HCT116 (cell line): Measurements from ENCODE around the gene GLIPR1. TPM values are rescaled to one million over a fixed set of nuclear protein-coding genes. Genes with fewer than 3 reads are reported as not detected.

ENCODE experiments used
- ATAC-seq: fragments of 200-7000 bp; cut with Tn5 transposase; 2 replicates; pipeline ENCODE4 v1.9.1; 2020; ENCODE audit warnings: mild to moderate bottlenecking, moderate library complexity
- BruUV-seq: library from RNA; stranded (reverse); fragments of 400-500 nt; replicated peaks from 2 replicates; lab custom pipeline; 2021; lab: Mats Ljungman, UMichigan
- CTCF ChIA-PET: fragments of 300-600 bp; sonication (Branson Sonifier 250); formaldehyde crosslinking; loops from one replicate; lab custom pipeline; 2021; ENCODE audit warnings: antibody characterized with exemption; lab: Charles Lee
- POLR2A ChIA-PET: fragments of 300-600, 350-600 bp; sonication (Branson Sonifier 250); formaldehyde crosslinking; loops from one replicate; lab custom pipeline; 2021; ENCODE audit warnings: antibody characterized with exemption; lab: Charles Lee
- RAD21 ChIA-PET, 2 experiments: fragments of 300-600 bp; sonication (Branson Sonifier 250); formaldehyde crosslinking; loops; one replicate each; lab custom pipeline; 2023; ENCODE audit warnings: low total read pairs in 2 of 2; ENCODE audit not compliant: uncharacterized antibody in 2 of 2, unreplicated experiment in 2 of 2, low non-redundant PET in 1 of 2; lab: Charles Lee
- DNase-seq: peaks from one replicate; pipeline ENCODE4 v3.0.0-alpha.2; 2010; ENCODE audit warnings: low read depth, low spot score
- H2AFZ ChIP-seq: fragments of 200-600 bp; shearing (Covaris generic), sonication (generic); 2 replicates; pipeline ENCODE4 v1.6.1; 2017; ENCODE audit warnings: low read depth, mixed run types, mixed read lengths, antibody characterized with exemption, low read length; ENCODE audit not compliant: poor library complexity, severe bottlenecking
- H3K27ac ChIP-seq: 2 replicates; pipeline ENCODE4 v1.5.1; 2012; ENCODE audit warnings: low read depth, low read length
- H3K27me3 ChIP-seq: fragments of 200-600 bp; sonication (generic); 2 replicates; pipeline ENCODE4 v1.6.1; 2016; ENCODE audit warnings: mixed run types, low read length, mixed read lengths; ENCODE audit not compliant: insufficient read depth
- H3K36me3 ChIP-seq, 2 experiments: fragments of 200-500 bp in 1 of 2; fragments of 200-600 bp in 1 of 2; sonication (Bioruptor generic) in 1 of 2; sonication (generic) in 1 of 2; 2 replicates each; pipeline versions ENCODE4 v1.5.1 to v1.6.1; 2014 to 2016; ENCODE audit warnings: low read length in 2 of 2, inconsistent platforms in 1 of 2, mixed read lengths in 1 of 2, mixed run types in 1 of 2; ENCODE audit not compliant: insufficient read depth in 2 of 2, control insufficient read depth in 1 of 2
- H3K4me1 ChIP-seq, 2 experiments: fragments of 200-600 bp in 1 of 2; sonication (generic) in 1 of 2; 2 replicates each; pipeline versions ENCODE4 v1.5.1 to v1.6.1; 2012 to 2017; ENCODE audit warnings: low read length in 2 of 2, inconsistent platforms in 1 of 2, mild to moderate bottlenecking in 1 of 2, mixed read lengths in 1 of 2, mixed run types in 1 of 2, moderate library complexity in 1 of 2; ENCODE audit not compliant: insufficient read depth in 2 of 2, control insufficient read depth in 1 of 2
- H3K4me2 ChIP-seq: fragments of 200-600 bp; sonication (generic); 2 replicates; pipeline ENCODE4 v1.6.1; 2017; ENCODE audit warnings: mixed run types, low read length, mixed read lengths
- H3K4me3 ChIP-seq, 2 experiments: fragments of 200-600 bp in 1 of 2; sonication (generic) in 1 of 2; replicated peaks in 1 of 2; 2 replicates each; pipeline ENCODE4 v1.5.1; 2011 to 2016; ENCODE audit warnings: low read length in 2 of 2, control low read depth in 1 of 2, low read depth in 1 of 2, mild to moderate bottlenecking in 1 of 2, mixed read lengths in 1 of 2, mixed run types in 1 of 2
- H3K79me2 ChIP-seq: fragments of 200-600 bp; sonication (generic); 2 replicates; pipeline ENCODE4 v1.6.1; 2017; ENCODE audit warnings: mild to moderate bottlenecking, mixed run types, low read length, moderate library complexity, mixed read lengths; ENCODE audit not compliant: insufficient read depth
- H3K9ac ChIP-seq: fragments of 200-600 bp; sonication (generic); 2 replicates; pipeline ENCODE4 v1.6.1; 2016; ENCODE audit warnings: low read length, mixed read lengths
- H3K9me2 ChIP-seq: fragments of 200-600 bp; sonication (generic), shearing (Covaris generic); 2 replicates; pipeline ENCODE4 v1.6.1; 2017; ENCODE audit warnings: mixed run types, mild to moderate bottlenecking, moderate library complexity; ENCODE audit not compliant: insufficient read depth
- H3K9me3 ChIP-seq, 2 experiments: fragments of 200-500 bp in 1 of 2; fragments of 200-600 bp in 1 of 2; sonication (Bioruptor generic) in 1 of 2; sonication (generic) in 1 of 2; 2 replicates each; pipeline ENCODE4 v1.6.1; 2014 to 2017; ENCODE audit warnings: low read length in 2 of 2, mixed read lengths in 2 of 2, inconsistent platforms in 1 of 2, low read depth in 1 of 2, mild to moderate bottlenecking in 1 of 2, mixed run types in 1 of 2, moderate library complexity in 1 of 2; ENCODE audit not compliant: control insufficient read depth in 1 of 2, insufficient read depth in 1 of 2
- H4K20me1 ChIP-seq: fragments of 200-600 bp; sonication (generic), shearing (Covaris generic); 2 replicates; pipeline ENCODE4 v1.6.1; 2017; ENCODE audit warnings: mixed run types, mild to moderate bottlenecking, moderate library complexity; ENCODE audit not compliant: insufficient read depth
- CTCF ChIP-seq, 3 experiments: fragments of 200-600 bp in 1 of 3; sonication (generic) in 1 of 3; IDR thresholded peaks in 2 of 3; conservative IDR thresholded peaks in 1 of 3; 2 replicates each; pipeline ENCODE4 v1.5.1; 2012 to 2017; ENCODE audit warnings: low read depth in 2 of 3, low read length in 2 of 3, antibody characterized with exemption in 1 of 3, borderline replicate concordance in 1 of 3, control low read depth in 1 of 3, mild to moderate bottlenecking in 1 of 3, mixed read lengths in 1 of 3, mixed run types in 1 of 3, moderate library complexity in 1 of 3; ENCODE audit not compliant: insufficient read depth in 1 of 3
- FOSL1 ChIP-seq: IDR thresholded peaks from 2 replicates; pipeline ENCODE4 v1.6.1; 2012; ENCODE audit warnings: low read depth
- JUND ChIP-seq: IDR thresholded peaks from 2 replicates; pipeline ENCODE4 v1.6.1; 2012
- POLR2AphosphoS5 ChIP-seq: IDR thresholded peaks from 2 replicates; pipeline ENCODE4 v1.6.1; 2011; ENCODE audit warnings: mild to moderate bottlenecking, low read depth, low read length, moderate library complexity
- RAD21 ChIP-seq: IDR thresholded peaks from 2 replicates; pipeline ENCODE4 v1.6.1; 2012; ENCODE audit warnings: low read depth, mild to moderate bottlenecking
- SIN3A ChIP-seq: IDR thresholded peaks from 2 replicates; pipeline ENCODE4 v1.6.1; 2012; ENCODE audit warnings: low read depth
- SRF ChIP-seq: IDR thresholded peaks from 2 replicates; pipeline ENCODE4 v1.6.1; 2012; ENCODE audit warnings: low read depth
- YY1 ChIP-seq: IDR thresholded peaks from 2 replicates; pipeline ENCODE4 v1.6.1; 2011; ENCODE audit warnings: low read length, low read depth, moderate library complexity, mild to moderate bottlenecking; ENCODE audit not compliant: insufficient replicate concordance; ENCODE audit errors: extremely low read depth
- ZNF274 ChIP-seq: fragments of 200-500 bp; sonication (Bioruptor generic); IDR thresholded peaks from 2 replicates; pipeline ENCODE4 v1.6.1; 2014; ENCODE audit warnings: mild to moderate bottlenecking, low read depth, low read length, inconsistent platforms
- intact Hi-C: fragments of 100-400 bp; cut with micrococcal nuclease; formaldehyde crosslinking; loops from 2 replicates; pipeline ENCODE4 v1.10.0; 2022
- total RNA-seq: library from RNA; stranded (reverse); gene quantifications from one replicate; pipeline ENCODE4 v1.2.1, GENCODE V29; 2021; ENCODE audit not compliant: unreplicated experiment
- TF ChIP-seq, protein P1 (sequence below): IDR thresholded peaks from 2 replicates; pipeline ENCODE4 v1.6.1; 2012

GLIPR1 gene
- total RNA-seq, 1 experiment from 2014 or later, result 0.39 TPM

GRCh38 chr12:75487308-75487707 lies 6.8 kb downstream of the GLIPR1 start:
- Histone ChIP-seq H3K4me1 (peaks cover 27 to 43% of the 10 kb centered on the region in 2 experiments), H2AFZ (no peak overlapping the region), H3K9ac (no peak overlapping the region), H3K36me3 (no peaks in the 10 kb centered on the region), H3K4me3 (no peak overlapping the region), H3K9me3 (no peaks in the 10 kb centered on the region), H4K20me1 (no peaks in the 10 kb centered on the region), H3K27ac (peak overlapping the region; percentile 15; the same call in 1 of the 2 replicates), H3K9me2 (no peaks in the 10 kb centered on the region), H3K79me2 (no peaks in the 10 kb centered on the region), H3K27me3 (no peaks in the 10 kb centered on the region), H3K4me2 (no peak overlapping the region)
- ChIA-PET CTCF (no interaction called here), RAD21 (no interaction called here), POLR2A (no interaction called here)
- no peak for DNase-seq
- BruUV-seq, result no TSS peak
- ATAC-seq, result no peak
- intact Hi-C loops, result loop anchor here (5.0 kb wide), 2 partner anchors 155 to 1100 kb away; partner anchors contain the start of genes CAPS2 and GLIPR1L1
- TF ChIP-seq FOSL1, result no peak
- no peak for TF ChIP-seq POLR2AphosphoS5
- no peak for TF ChIP-seq ZNF274
- no peak for TF ChIP-seq SRF
- TF ChIP-seq SIN3A, result no peak
- TF ChIP-seq, protein P1, sequence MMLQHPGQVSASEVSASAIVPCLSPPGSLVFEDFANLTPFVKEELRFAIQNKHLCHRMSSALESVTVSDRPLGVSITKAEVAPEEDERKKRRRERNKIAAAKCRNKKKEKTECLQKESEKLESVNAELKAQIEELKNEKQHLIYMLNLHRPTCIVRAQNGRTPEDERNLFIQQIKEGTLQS, result no peak
- no peak for TF ChIP-seq YY1

DNA sequence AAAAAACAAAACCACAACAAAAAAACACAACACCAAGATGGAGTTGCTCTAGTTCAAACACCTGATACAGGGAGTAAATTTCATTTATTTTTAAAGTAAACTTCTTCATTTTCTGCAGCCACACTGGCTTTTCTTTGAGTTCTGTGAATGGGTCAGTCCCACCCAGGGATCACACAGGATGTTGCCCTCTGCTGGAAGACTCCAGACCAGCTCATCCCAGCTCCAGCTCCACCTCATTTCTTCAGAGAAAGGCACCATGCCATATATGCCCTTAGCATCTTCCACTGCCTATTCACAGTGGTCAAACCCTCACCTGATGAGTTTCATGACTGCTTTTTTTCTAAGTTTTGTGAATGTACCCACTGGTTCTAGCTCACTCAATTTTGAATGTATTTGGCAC lies 8.0 kb downstream of the GLIPR1 start:
- H3K9me2 ChIP-seq, result no peaks in the 10 kb centered on the region
- TF ChIP-seq POLR2AphosphoS5 (0 out of 2 replicates have a peak, but pooled peaks have one; percentile 16), JUND (no peak), RAD21 (0 out of 2 replicates have a peak, but pooled peaks have one; percentile 7), CTCF (IDR thresholded peaks at IDR 0.05 in 2 of 3, conservative IDR thresholded peaks at IDR 0.05 in 1 of 3; ENCODE audit: borderline replicate concordance in 1 of 3, insufficient read depth in 1 of 3, low read depth in 2 of 3, low read length in 2 of 3) (peak; percentile 23 to 54 (median 43); a peak in 5 of 6 replicates)
- TF ChIP-seq, all 23 proteins: peak for 3
- H3K27me3 ChIP-seq, result no peaks in the 10 kb centered on the region
- H3K4me2 ChIP-seq, result peak overlapping the region; percentile 62; the same call in 1 of the 2 replicates
- H3K4me3 ChIP-seq, result no peak overlapping the region
- intact Hi-C loops, result loop anchor here (5.0 kb wide), 2 partner anchors 156 to 1099 kb away; partner anchors contain the start of genes CAPS2 and GLIPR1L1
- H3K27ac ChIP-seq, result peak overlapping the region; percentile 82; the same call in 1 of the 2 replicates
- H3K4me1 ChIP-seq, result peaks cover 27 to 50% of the 10 kb centered on the region in 2 experiments
- no TSS peak for BruUV-seq
- H4K20me1 ChIP-seq, result no peaks in the 10 kb centered on the region; the same call in 1 of the 2 replicates
- CTCF ChIA-PET, result interaction anchor here (0.7 to 1.0 kb wide), 3 partner anchors 9 to 1098 kb away, joined by 3 to 4 read pairs (median 3); no protein-coding TSS in a partner anchor
- DNase-seq (no peak), ATAC-seq (peak; percentile 67)
- RAD21 ChIA-PET, result no interaction called here
- H3K9me3 ChIP-seq, result no peaks in the 10 kb centered on the region
- 0 out of 2 replicates have a peak, but pooled peaks cover 2% of the 10 kb centered on the region for H3K79me2 ChIP-seq
- no peaks in the 10 kb centered on the region; a peak in 1 of 4 replicates for H3K36me3 ChIP-seq
- POLR2A ChIA-PET, result no interaction called here
- H2AFZ ChIP-seq, result no peak overlapping the region
- H3K9ac ChIP-seq, result no peak overlapping the region
